DND-41 (cell line): ENCODE measurements around the gene IKZF2.
A peak's percentile ranks its signal among the peaks of the same experiment; 100 is the strongest.

ENCODE experiments used
- ATAC-seq: fragments of 200-7000 bp; cut with Tn5 transposase; 3 replicates; pipeline ENCODE4 v1.9.1; 2021; ENCODE audit warnings: low read depth; ENCODE audit not compliant: insufficient read depth
- DNase-seq: peaks from one replicate; pipeline ENCODE4 v3.0.0-alpha.2; 2020
- H2AFZ ChIP-seq: 2 replicates; pipeline ENCODE4 v1.6.0; 2012; ENCODE audit warnings: low read depth, low read length
- H3K27ac ChIP-seq: 2 replicates; pipeline ENCODE4 v1.5.1; 2012; ENCODE audit warnings: low read length, inconsistent platforms
- H3K27me3 ChIP-seq: fragments of 200-600 bp; sonication (generic); 2 replicates; pipeline ENCODE4 v1.6.0; 2012; ENCODE audit warnings: low read length, mild to moderate bottlenecking, inconsistent platforms; ENCODE audit not compliant: insufficient read depth, poor library complexity
- H3K36me3 ChIP-seq: 2 replicates; pipeline ENCODE4 v1.5.1; 2012; ENCODE audit warnings: low read length, inconsistent platforms; ENCODE audit not compliant: insufficient read depth
- H3K4me1 ChIP-seq: 2 replicates; pipeline ENCODE4 v1.5.1; 2012; ENCODE audit warnings: mild to moderate bottlenecking, low read length; ENCODE audit not compliant: insufficient read depth
- H3K4me2 ChIP-seq: 2 replicates; pipeline ENCODE4 v1.6.0; 2012; ENCODE audit warnings: mild to moderate bottlenecking, moderate library complexity, low read length, inconsistent platforms; ENCODE audit not compliant: insufficient read depth
- H3K4me3 ChIP-seq, 2 experiments: fragments of 200-600 bp in 1 of 2; shearing (Covaris generic) in 1 of 2; 2 replicates each; pipeline ENCODE4 v1.5.1; 2012 to 2016; ENCODE audit warnings: inconsistent platforms in 2 of 2, low read length in 2 of 2, mild to moderate bottlenecking in 2 of 2, low read depth in 1 of 2, moderate library complexity in 1 of 2
- H3K79me2 ChIP-seq: 2 replicates; pipeline ENCODE4 v1.6.0; 2012; ENCODE audit warnings: low read length, inconsistent platforms; ENCODE audit not compliant: insufficient read depth
- H3K9ac ChIP-seq: 2 replicates; pipeline ENCODE4 v1.6.0; 2012; ENCODE audit warnings: low read depth, mild to moderate bottlenecking, inconsistent platforms, low read length, moderate library complexity
- H3K9me3 ChIP-seq: 2 replicates; pipeline ENCODE4 v1.5.1; 2012; ENCODE audit warnings: low read length, moderate library complexity, mild to moderate bottlenecking, inconsistent platforms; ENCODE audit not compliant: insufficient read depth, severe bottlenecking
- H4K20me1 ChIP-seq: 2 replicates; pipeline ENCODE4 v1.6.0; 2012; ENCODE audit warnings: low read length; ENCODE audit not compliant: insufficient read depth
- CTCF ChIP-seq: IDR thresholded peaks from 2 replicates; pipeline ENCODE4 v1.5.1; 2012; ENCODE audit warnings: borderline replicate concordance, low read length, moderate library complexity, mild to moderate bottlenecking; ENCODE audit not compliant: poor library complexity, severe bottlenecking; ENCODE audit errors: extremely low read depth
- EZH2 ChIP-seq: IDR thresholded peaks from 3 replicates; pipeline ENCODE4 v1.6.1; 2012; ENCODE audit warnings: borderline replicate concordance, low read depth, mild to moderate bottlenecking, moderate library complexity, low read length, inconsistent platforms; ENCODE audit not compliant: severe bottlenecking

The IKZF2 gene

GRCh38 chr2:213105212-213105611 lies 46.2 kb downstream of the IKZF2 start:
- Histone ChIP-seq H2AFZ (no peak overlapping the region), H3K9ac (peak overlapping the region; percentile 50), H3K9me3 (no peaks in the 10 kb centered on the region), H3K27me3 (no peaks in the 10 kb centered on the region), H4K20me1 (no peaks in the 10 kb centered on the region), H3K27ac (peak overlapping the region; percentile 85), H3K79me2 (peaks cover 99% of the 10 kb centered on the region), H3K4me1 (peaks cover 84% of the 10 kb centered on the region), H3K36me3 (0 out of 2 replicates have a peak, but pooled peaks cover 5% of the 10 kb centered on the region), H3K4me3 (peak overlapping the region; percentile 1 to 45; a peak in 2 of 4 replicates), H3K4me2 (peak overlapping the region; percentile 63)
- ATAC-seq (no peak), DNase-seq (no peak)
- no peak for TF ChIP-seq CTCF
- no peak for TF ChIP-seq EZH2

GRCh38 chr2:213104903-213105202 lies 46.6 kb downstream of the IKZF2 start:
- H3K4me3 ChIP-seq = peak overlapping the region; percentile 1 to 45; a peak in 2 of 4 replicates
- H3K9me3 ChIP-seq = no peaks in the 10 kb centered on the region
- H3K27ac ChIP-seq = peak overlapping the region; percentile 85
- DNase-seq (no peak), ATAC-seq (no peak)
- no peak for TF ChIP-seq CTCF
- TF ChIP-seq EZH2 = no peak
- no peak overlapping the region for H2AFZ ChIP-seq
- H3K36me3 ChIP-seq = 0 out of 2 replicates have a peak, but pooled peaks cover 5% of the 10 kb centered on the region
- peak overlapping the region; percentile 63 for H3K4me2 ChIP-seq
- H3K79me2 ChIP-seq = peaks cover 99% of the 10 kb centered on the region
- H3K27me3 ChIP-seq = no peaks in the 10 kb centered on the region
- H3K4me1 ChIP-seq = peaks cover 84% of the 10 kb centered on the region
- peak overlapping the region; percentile 50 for H3K9ac ChIP-seq
- H4K20me1 ChIP-seq = no peaks in the 10 kb centered on the region

GRCh38 chr2:213104092-213104902 lies 47.1 kb downstream of the IKZF2 start:
- peak overlapping the region; percentile 4; the same call in 1 of the 2 replicates for H2AFZ ChIP-seq
- peak overlapping the region; percentile 10 to 45; a peak in 3 of 4 replicates for H3K4me3 ChIP-seq
- H3K9ac ChIP-seq = peak overlapping the region; percentile 50
- DNase-seq (peak; percentile 71), ATAC-seq (peak; percentile 83)
- peak overlapping the region; percentile 63 for H3K4me2 ChIP-seq
- H3K36me3 ChIP-seq = peaks cover 9% of the 10 kb centered on the region; the same call in 1 of the 2 replicates
- H3K27ac ChIP-seq = peak overlapping the region; percentile 85
- H3K27me3 ChIP-seq = no peaks in the 10 kb centered on the region
- H3K79me2 ChIP-seq = peaks cover 99% of the 10 kb centered on the region
- H4K20me1 ChIP-seq = no peaks in the 10 kb centered on the region; the same call in 1 of the 2 replicates
- H3K4me1 ChIP-seq = peaks cover 83% of the 10 kb centered on the region
- H3K9me3 ChIP-seq = no peaks in the 10 kb centered on the region
- no peak for TF ChIP-seq CTCF
- no peak for TF ChIP-seq EZH2
